ENCODE results near the gene IFNL1.
"Not testable (repeated sequence)": the region's sequence is repeated elsewhere in the genome, so short reads cannot be mapped to it uniquely, and the experiment has no call there.

IFNL1 gene

DNA sequence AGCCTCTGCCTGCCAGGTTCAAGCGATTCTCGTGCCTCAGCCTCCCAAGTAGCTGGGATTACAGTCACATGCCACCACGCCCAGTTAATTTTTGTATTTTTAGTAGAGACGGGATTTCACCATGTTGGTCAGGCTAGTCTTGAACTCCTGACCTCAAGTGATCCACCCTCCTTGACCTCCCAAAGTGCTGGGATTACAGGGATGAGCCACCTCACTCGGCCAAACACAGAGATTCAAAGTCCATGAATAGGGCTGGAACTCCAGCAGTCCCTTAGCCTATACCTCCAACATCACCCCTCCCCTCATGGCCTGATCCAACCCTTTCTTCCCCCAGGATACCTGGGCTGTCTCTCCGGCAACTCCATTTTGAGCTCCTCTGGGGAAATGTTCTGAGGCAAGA is 36.5 kb downstream of the IFNL1 start:
- DNase-seq, result not testable (repeated sequence)

DNA sequence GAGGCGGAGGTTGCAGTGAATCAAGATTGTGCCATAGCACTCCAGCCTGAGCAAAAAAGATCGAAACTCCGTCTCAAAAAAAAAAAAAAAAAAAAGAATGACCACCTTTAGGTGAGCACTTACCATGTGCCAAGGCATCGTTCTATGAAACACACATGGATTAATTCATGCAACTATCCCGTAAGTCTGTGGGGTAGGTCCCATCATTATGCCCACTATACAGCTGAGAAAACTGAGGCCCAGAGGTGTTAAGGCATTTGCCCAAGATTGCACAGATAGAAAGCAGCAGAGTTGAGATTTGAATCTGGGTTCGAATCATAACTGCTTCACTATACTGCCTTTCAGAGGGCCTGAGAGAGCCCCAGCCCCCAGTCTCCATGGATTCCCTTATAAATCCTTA is 37.3 kb downstream of the IFNL1 start:
- no peak for DNase-seq

DNA sequence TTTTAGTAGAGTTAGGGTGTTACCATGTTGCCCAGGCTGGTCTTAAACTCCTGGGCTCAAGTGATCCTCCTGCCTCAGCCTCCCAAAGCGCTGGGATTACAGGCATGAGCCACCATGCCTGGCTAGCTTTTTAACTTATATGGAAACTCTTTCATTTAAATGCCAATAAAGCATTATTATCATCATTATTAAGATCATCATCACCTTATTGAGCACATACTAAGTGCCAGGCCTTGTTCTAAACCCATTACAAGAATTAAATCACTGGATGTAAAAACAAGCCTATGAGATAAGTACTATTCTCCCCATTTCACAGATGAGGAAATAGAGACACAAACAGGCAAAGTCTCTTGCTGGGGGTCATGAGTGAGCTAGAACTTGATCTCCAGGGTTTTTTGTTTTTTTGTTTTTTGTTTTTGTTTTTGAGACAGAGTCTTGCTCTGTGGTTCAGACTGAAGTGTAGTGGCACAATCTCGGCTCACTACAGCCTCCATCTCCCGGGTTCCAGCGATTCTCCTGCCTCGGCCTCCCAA is 38.3 kb downstream of the IFNL1 start:
- DNase-seq, result no peak

DNA sequence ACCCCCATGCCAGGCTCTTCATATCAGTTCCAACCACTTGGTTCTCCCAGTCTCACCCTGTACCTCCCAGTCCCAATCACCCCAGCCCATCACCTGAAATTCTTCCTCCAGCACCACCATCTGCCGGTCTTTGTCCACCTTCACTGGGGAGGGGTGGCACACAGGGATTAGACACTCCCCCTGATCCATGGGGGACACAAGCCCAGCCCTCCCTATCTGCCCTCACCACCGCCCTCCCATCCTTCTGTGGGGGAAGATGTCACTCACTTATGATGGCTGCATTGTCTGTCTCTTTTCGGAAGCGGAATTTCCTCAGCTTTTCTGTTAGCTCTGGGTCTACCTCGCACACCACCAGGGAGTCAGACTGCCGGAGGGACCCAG is 39.0 kb downstream of the IFNL1 start:
- no peak for DNase-seq

DNA sequence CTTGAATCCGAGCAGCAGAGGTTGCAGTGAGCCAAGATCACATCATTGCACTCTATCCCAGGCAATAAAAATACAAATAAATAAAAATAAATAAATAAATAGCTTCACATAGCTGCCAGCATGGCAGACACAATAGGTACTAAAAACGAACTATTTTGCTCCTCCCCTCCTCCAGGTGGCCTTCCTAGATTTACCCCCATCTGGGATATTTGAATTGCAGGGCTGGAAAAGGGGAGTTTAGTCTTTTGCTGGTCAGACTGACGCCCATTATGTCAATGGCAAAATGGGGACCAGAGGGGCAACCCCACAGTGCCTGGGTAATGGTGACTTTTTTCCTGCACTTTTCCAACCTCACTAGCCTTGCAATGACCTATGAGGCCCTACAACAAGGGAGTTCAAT is 40.3 kb downstream of the IFNL1 start:
- DNase-seq, result no peak

DNA sequence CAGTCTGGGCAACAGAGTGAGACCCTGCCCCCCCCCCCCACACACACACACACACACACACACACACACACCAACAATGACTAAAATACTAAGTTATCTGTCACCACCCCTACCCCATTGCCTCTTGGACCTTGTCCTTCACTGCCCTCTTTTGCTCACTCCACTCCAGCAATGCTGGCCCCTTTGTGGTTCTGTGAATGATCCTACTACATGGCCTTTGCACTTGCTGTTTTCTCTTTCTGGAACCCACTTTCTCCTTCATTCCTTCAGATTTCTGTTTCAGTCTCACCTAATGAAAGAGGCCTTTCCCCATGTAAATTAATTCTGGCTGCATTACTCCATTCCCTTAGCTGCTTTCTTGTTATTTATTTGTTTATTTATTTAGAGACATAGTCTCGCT is 43.5 kb downstream of the IFNL1 start:
- DNase-seq, result no peak

DNA sequence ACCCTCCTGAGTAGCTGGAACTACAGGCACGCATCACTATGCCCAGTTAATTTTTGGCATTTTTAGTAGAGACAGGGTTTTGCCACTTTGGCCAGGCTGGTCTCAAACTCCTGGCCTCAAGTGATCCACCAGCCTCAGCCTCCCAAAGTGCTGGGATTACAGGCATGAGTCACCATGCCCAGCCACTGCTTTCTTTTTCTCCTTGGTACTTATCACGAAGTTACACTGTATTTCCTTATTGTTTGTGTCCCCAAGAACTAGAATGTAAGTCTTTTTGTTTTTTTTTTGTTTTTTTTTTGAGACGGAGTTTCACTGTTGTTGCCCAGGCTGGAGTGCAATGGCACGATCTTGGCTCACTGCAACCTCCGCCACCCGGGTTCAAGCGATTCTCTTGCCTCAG is 43.9 kb downstream of the IFNL1 start:
- DNase-seq, result not testable (repeated sequence)

DNA sequence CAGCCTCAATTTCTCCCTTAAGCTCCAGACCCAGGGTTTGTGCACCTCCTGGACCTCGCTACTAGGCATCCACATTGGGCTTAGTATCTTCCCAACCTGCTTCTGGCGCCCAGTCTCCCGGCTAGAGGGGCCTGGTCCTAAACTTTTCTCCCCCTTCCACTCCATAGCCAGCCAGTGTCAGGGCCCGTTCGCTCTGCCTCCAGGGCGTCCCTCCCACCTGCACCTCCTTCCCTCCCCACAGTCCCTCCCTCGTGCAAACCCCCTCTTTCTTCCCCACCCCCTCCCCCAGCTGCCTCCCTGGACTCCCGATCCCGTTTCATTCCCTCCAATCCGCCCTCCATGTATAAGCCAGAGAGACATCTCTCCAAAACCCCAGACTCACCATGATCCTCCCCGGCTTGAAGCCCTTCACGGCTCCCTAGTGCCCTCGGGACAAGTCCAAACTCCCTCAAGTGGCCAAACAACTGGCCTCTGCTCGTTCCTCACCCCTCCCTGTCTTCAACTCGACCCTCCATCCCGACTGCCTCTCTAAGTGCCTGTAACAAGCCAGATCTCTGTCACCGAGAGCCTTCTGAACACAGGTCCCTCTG is 45.0 kb downstream of the IFNL1 start:
- no peak for DNase-seq

DNA sequence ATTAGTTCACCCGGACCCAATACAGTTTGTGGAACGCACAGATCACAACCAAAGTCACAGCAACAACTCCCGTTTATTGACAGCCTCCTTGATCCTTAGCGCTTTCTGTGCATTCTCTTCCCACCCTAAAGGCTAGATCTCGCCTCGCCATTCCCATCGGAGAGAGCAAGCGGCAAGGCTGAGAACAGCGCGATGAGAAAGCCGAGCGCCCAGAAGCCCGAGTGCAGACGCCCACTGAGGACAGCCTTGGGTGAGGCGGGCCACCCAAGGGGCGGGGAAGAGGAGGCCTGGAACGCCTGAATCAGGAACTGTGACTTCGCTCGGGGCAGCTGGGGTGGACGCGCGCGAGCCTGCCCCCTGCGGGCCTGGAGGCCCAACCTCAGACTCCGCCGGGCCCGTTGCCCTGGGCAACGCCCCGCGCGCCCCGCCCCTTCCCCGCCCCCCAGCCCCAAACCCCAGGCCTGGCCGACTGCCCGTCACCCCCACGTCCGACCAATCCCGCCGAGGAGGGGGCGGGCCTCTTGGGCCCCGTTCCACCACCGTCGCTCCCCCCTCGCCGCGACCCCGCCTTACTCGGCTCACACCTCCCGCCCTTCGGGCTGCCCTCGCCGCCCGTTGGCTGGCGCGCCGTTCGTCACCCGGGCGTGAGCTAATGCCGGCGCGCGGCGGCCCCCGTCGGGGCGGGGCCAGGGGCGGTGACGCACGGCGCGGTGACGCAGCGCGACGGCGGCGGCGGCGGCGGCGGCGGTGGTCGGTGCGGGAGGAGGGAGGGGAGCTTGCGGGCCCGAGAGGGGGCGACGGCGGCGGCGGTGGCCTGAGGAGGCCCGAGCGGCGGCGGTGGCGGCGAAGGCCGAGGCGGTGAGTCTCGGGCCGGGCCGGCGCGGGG is 45.8 kb downstream of the IFNL1 start, which contains the start of gene SAMD4B:
Gene SAMD4B, plus strand, starts transcription at position 703 of the 886 bp plus-strand sequence. CDS start 14,473 bp downstream, outside the sequence.
- DNase-seq, result peak; percentile 95

DNA sequence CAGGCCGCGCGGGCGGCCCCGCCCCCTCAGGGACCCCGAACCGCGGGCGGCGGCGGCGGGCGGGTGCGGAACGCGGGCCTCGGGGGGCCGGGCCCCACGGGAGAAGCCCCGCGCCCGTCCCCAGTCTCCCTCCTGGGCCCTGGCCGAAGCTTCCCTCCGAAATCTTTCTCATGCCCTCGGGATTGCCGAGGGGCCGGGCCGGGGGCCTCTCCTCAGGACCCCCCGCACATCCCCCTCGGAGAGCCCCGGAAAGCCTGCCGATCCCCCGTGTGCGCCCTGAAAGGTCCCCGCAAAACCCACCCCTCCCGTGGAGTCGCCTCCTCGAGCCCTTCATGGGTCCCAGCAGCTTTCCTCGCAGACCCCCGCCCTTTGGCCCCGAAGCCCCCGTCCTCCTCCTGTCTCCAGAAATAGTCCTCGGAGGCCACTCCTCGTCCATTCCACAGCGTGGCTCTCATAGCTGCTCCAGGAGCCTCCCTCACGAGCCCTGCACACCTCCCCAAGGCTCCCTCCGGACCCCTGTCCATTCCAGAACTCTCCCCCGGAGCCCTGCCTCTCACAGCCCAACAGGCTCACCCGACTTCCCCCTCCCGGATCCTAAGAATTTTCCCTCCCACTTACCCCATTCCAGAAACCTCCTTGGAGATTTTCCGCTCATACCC is 46.6 kb downstream of the IFNL1 start:
- no peak for DNase-seq

DNA sequence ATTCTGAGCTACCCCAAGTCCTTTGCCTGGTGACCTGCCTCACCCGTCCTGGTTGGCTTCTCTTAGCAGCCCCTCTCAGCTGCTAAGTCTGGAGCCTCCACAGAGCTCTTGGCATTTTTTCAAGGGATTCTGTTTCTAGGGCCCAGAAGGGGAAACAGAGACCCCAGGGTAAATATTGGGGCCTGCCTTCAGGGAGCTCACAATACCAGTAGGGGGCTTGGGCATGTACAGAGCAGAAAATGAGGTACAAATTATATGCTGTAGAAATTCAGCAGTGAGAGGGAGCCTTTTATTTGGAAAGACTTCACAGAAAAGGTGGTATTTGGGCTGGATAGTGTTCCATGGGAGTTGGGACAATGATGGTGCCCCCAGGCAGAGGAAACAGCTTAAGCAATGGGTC is 49.7 kb downstream of the IFNL1 start:
- no peak for DNase-seq

DNA sequence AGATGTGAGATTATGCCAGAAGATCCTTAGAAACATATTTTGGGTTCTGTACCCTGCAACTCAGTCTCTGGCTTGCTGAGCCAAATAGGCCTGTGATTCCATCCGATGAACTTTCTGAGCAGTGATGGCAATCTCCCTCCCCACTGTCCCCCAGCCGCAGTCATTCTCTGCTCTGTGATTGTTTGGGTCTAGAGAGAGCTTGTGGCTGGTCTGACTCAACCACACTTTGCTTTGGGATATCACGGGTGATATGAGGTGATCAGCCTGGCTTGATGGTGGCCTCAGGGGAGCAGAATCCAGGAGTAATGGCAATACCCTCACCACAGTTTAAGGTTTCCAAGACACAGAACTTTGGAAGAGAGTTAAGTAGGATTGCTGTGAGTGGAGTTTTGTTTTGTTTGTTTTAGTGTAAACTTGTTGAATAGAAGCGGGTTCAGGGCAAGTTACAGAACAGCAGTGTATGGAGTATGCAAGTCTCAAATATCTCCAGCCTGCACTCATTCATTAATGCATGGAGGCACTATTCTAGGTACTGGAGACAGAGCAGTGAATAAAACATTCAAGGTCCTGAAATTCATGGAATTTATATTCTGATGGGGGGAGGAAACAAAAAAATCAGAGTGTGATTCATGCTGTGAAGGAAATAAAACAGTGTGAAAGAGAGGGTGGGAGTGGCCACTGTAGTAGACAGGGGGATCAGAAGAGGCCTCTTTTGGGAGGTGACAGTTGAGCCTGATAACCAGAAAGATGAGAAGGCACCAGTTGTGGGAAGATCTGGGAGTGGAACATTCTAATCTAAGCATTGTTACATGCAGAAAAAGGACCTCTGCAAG is 51.3 kb downstream of the IFNL1 start:
- no peak for DNase-seq

All from KG1 (cell line).